GM18870 (cell line): ENCODE data around the gene MEGF6.

Experiments
- ATAC-seq: cut with Tn5 transposase; IDR thresholded peaks from one replicate; pipeline ENCODE4 v1.9.1; 2021; ENCODE audit warnings: moderate library complexity; ENCODE audit not compliant: unreplicated experiment

MEGF6 gene

GRCh38 chr1:3472088-3472850 is 139.0 kb downstream of the MEGF6 start:
- ATAC-seq, result no peak

GRCh38 chr1:3471356-3472087 is 139.8 kb downstream of the MEGF6 start:
- no peak for ATAC-seq

GRCh38 chr1:3470650-3471355 is 140.5 kb downstream of the MEGF6 start:
- no peak for ATAC-seq

GRCh38 chr1:3469849-3470649 is 141.3 kb downstream of the MEGF6 start:
- no peak for ATAC-seq

- no peak for ATAC-seq
Measured at GRCh38 chr1:3469104-3469848, 142.0 kb downstream of the MEGF6 start.

- ATAC-seq, result no peak
Measured at GRCh38 chr1:3468236-3469103, 142.8 kb downstream of the MEGF6 start.

GRCh38 chr1:3467096-3468036 is 143.9 kb downstream of the MEGF6 start:
- ATAC-seq, result no peak

- ATAC-seq, result no peak
Measured at GRCh38 chr1:3466366-3467075, 144.8 kb downstream of the MEGF6 start.

- no peak for ATAC-seq
Measured at GRCh38 chr1:3465935-3466321, 145.4 kb downstream of the MEGF6 start.

- no peak for ATAC-seq
Measured at GRCh38 chr1:3465091-3465934, 146.0 kb downstream of the MEGF6 start.

GRCh38 chr1:3464649-3465025 is 146.7 kb downstream of the MEGF6 start:
- no peak for ATAC-seq

GRCh38 chr1:3463891-3464648 is 147.2 kb downstream of the MEGF6 start:
- ATAC-seq, result no peak

- no peak for ATAC-seq
Measured at GRCh38 chr1:3463408-3463863, 147.9 kb downstream of the MEGF6 start.

GRCh38 chr1:3463013-3463385 is 148.3 kb downstream of the MEGF6 start:
- no peak for ATAC-seq

GRCh38 chr1:3462356-3463012 is 148.8 kb downstream of the MEGF6 start:
- ATAC-seq, result no peak

- no peak for ATAC-seq
Measured at GRCh38 chr1:3461934-3462275, 149.4 kb downstream of the MEGF6 start.
